Measurements from ENCODE around the gene NCEH1.

DNA sequence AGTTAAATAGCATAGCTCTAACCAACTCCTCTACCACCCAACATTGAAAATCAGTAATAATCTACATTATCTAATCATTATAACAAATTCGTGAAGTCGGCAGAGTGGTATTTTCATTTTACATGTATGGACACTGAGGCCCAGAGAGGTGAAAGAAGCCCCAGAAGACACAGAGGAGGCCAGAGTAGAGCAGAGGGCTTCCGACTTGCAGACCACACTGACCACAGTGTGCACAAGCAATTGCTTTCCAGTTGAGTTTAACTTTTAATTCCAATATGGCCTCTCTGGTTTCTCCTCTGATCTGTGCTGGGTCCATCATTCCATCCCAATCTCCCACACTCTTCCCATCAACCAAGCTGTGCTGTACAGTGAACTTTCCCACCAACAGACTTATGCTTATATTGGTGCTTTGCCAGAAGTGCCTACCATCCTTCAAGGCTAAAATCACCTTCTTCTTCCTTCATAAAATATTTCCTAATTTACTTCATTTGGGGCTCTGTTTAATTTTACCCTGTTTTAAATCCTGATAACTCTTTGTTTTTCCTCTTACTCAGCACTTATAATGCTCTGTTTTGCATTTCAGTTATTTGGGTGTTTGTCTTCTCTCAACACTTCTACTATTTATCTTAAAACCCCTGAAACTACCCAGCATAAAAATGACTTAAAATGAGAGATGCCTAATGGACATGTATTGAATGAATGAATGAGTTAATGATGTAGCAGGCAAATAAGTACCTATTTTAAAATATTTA, 105.8 kb downstream of the NCEH1 start:
- TF ChIP-seq POLR2A (IDR thresholded peaks at IDR 0.05; ENCODE audit: low read depth, low read length) (no peak), TAF1 (IDR thresholded peaks at IDR 0.05; ENCODE audit: borderline replicate concordance, low read depth, low read length) (no peak)

Measured in GM12892 (cell line).